HG02938 (cell line): Measurements from ENCODE around the gene ADAMTS16.

Experiments used
- ATAC-seq: cut with Tn5 transposase; IDR thresholded peaks from one replicate; pipeline ENCODE4 v1.9.1; 2021; ENCODE audit warnings: mild to moderate bottlenecking, moderate library complexity; ENCODE audit not compliant: unreplicated experiment

The ADAMTS16 gene

DNA sequence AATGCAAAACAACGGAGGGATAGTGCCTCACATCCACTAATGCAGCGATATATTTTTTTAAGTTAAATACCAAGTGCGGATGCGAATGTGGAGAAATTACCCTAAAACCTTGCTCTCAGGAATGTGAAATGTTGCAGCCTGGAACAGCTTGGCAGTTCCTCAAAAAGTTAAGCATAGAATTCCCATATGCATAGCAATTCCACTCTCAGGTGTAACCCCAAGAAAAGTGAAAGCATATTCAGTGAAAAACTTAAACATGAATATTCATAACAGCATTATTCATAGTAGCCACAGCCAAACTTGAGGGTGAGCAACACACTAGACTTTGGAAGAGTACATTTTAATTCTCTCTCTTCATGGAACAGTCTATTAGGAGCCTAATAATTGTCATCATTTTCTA, 199.1 kb downstream of the ADAMTS16 start:
- ATAC-seq = no peak

GRCh38 chr5:5340206-5340729, 200.1 kb downstream of the ADAMTS16 start:
- ATAC-seq = no peak

DNA sequence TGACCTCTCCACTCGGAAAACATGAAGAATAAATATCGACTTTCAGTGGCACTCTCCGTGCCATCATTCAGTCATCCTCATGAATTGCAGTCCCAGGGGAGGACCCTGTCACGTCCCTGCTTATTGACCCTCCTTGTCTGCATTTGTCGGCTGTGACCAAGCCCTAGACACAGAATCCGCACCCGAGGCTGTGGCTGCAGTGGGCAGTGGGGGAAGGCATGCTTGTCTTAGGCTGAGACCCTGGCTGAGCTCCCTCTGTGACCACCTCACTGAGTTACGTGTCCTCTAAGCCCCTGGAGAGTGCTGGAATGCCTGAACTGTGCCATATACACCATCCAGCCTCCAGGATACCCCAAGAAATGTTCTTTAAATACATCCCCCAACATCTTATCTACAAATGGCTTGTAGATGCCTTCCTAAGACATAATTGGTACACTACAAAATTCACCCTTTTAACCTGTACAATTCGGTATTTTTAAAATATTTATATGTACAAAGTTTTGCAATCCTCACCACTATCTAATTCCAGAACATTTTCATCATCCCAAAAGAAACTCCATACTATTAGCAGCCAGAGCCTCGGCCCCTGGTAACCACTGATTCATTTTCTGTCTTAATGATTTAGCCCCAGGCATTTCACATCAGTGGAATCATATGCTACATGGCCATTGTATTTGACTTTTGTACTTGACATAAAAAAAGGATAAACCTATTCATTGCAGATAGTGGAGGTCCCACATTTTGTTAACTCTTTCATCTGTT, 201.6 kb downstream of the ADAMTS16 start:
- ATAC-seq = no peak

DNA sequence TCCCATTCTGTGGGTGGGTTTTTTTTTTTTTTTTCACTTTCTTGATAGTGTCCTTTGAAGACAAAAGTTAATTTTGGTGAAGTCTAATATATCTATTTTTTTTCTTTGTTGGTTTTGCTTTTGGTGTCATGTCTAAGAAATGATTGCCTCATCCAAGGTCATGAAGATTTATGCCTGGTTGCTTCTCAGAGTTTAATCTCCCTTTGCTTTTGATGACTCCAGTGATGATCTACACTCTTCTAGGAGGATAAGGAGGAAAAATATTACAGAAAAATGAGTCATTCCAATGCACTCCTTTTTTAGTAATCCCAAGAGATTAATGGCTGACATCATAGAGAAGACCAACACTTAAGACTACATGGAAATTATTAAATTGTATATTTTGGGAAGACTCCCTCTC, 202.7 kb downstream of the ADAMTS16 start:
- no peak for ATAC-seq

DNA sequence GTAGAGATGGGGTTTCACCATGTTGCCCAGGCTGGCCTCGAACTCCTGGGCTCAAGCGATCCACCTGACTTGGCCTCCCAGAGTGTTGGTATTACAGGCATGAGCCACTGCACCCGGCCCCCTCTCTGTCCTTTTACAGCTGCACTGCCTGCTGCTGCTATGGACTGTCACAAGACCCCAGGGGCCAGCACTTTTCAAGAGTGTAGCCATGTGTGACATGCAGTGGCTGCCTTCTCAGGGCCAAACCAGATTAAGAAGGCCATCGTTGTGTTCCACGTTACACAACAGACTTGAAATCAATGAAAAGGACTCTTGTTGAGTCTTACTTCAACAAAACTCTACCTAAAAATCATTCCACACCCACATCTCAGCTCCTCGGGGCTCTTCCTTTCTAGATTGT, 203.4 kb downstream of the ADAMTS16 start:
- no peak for ATAC-seq

- no peak for ATAC-seq
Measured at GRCh38 chr5:5344051-5344571, 204.0 kb downstream of the ADAMTS16 start.

DNA sequence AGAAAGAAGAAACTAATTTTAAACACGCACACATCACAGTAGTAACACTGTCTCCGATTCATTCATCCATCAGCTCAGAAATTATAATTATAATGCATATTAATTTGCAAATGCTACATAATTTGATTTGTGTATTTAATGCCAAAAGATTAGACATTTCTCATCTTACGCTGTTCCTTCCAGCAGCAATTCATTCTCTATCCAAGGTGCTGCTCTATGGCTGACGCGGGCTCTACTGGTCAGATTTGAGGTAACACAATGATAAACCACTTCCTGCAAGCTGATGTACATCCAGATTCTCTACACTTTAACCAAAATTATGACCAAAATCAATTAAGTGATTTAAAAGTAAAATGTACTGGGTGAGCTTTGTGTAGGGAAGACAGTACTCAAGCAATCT, 204.5 kb downstream of the ADAMTS16 start:
- ATAC-seq = no peak

GRCh38 chr5:5347442-5347841, 207.3 kb downstream of the ADAMTS16 start:
- ATAC-seq = no peak

- ATAC-seq = no peak
Measured at GRCh38 chr5:5348135-5348534, 208.0 kb downstream of the ADAMTS16 start.

DNA sequence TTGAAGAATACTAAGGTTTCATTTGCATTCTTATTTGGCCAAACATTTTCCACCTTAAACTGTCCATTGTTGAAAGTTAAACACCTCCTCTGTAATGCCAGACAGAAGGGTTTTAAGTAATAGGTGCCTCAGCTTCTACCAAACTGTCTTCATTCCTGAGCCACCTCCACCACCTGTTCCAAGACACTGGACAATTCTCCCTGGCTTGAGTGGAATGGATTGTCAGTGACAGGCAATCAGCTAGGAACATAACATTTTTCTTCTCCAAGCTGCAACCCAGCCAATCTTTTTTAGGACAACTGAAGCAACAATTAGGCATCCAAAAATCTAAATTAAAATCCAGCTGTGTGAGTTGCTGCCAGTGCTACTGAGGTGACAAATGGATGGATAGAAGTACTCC, 208.4 kb downstream of the ADAMTS16 start:
- ATAC-seq = no peak

- ATAC-seq = no peak
Measured at GRCh38 chr5:5350101-5350500, 210.0 kb downstream of the ADAMTS16 start.

- ATAC-seq = no peak
Measured at GRCh38 chr5:5351288-5351979, 211.3 kb downstream of the ADAMTS16 start.

- no peak for ATAC-seq
Measured at GRCh38 chr5:5352675-5353074, 212.5 kb downstream of the ADAMTS16 start.

GRCh38 chr5:5353681-5354080, 213.6 kb downstream of the ADAMTS16 start:
- no peak for ATAC-seq

GRCh38 chr5:5356765-5357164, 216.6 kb downstream of the ADAMTS16 start:
- no peak for ATAC-seq

DNA sequence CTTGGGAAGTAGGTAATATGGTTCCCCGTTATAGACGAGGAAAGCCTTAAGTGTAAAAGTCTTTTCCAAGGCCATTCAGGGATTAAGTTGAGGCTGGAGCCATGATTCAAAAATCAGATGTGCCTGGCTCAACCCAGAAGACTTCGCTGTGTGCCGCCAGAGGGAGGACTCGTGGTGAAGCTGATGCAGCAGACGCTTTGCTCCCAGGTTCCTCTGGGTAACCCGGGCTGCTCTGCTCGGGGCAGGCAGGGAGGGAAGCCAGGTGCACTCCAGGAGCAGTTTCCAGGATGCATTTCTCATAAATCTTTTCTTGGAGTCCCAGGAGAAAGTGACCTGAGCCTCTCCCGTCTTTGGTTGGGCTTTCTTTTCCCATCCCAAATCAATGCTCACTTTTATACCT, 219.5 kb downstream of the ADAMTS16 start:
- ATAC-seq = no peak

- no peak for ATAC-seq
Measured at GRCh38 chr5:5360363-5360940, 220.3 kb downstream of the ADAMTS16 start.

GRCh38 chr5:5360941-5361520, 220.9 kb downstream of the ADAMTS16 start:
- ATAC-seq = no peak

- ATAC-seq = no peak
Measured at GRCh38 chr5:5363045-5363444, 222.9 kb downstream of the ADAMTS16 start.

GRCh38 chr5:5364932-5365331, 224.8 kb downstream of the ADAMTS16 start:
- ATAC-seq = no peak

GRCh38 chr5:5367739-5368138, 227.6 kb downstream of the ADAMTS16 start:
- no peak for ATAC-seq
